HG03457 (cell line): ENCODE measurements around the gene CCDC85C.

Experiments used
- ATAC-seq: cut with Tn5 transposase; IDR thresholded peaks from one replicate; pipeline ENCODE4 v1.9.1; 2021; ENCODE audit warnings: moderate number of reproducible peaks; ENCODE audit not compliant: unreplicated experiment

CCDC85C gene

GRCh38 chr14:99460793-99461192 lies 143.2 kb downstream of the CCDC85C start:
- no peak for ATAC-seq

- ATAC-seq = no peak
These were observed 144.4 kb downstream of the CCDC85C start for GRCh38 chr14:99459481-99460100.

GRCh38 chr14:99454246-99454645 lies 149.8 kb downstream of the CCDC85C start:
- no peak for ATAC-seq

- ATAC-seq = no peak
These were observed 151.0 kb downstream of the CCDC85C start for GRCh38 chr14:99452968-99453367.

- ATAC-seq = no peak
These were observed 152.8 kb downstream of the CCDC85C start for GRCh38 chr14:99451234-99451633.

- no peak for ATAC-seq
These were observed 153.7 kb downstream of the CCDC85C start for GRCh38 chr14:99450266-99450665.
